ENCODE results near the gene RNF144A. TPM values are rescaled to one million over a fixed set of nuclear protein-coding genes. Genes with fewer than 3 reads are reported as not detected.

Gene RNF144A
- total and polyA plus RNA-seq, 2 experiments from 2014 or later: 0.60 to 3.5 TPM

DNA sequence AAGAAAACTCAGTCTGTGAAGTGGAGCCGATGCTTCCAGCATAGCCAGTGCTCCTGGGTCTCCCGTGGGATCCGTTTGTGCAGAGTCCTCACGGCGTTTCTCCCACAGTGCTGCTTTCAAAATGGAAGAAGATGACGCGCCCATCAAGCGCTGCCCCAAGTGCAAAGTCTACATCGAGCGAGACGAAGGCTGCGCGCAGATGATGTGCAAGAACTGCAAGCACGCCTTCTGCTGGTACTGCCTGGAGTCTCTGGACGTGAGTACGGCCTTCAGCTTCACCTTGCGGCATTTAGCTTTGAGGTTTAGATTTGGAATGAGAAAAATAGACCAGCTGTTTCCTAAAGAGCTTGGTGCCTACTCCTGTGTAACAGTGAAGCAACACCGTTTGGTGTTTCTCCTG is 107.0 kb downstream of the RNF144A start:
- no peaks in the 10 kb centered on the region for H3K79me2 ChIP-seq (ENCODE audit: insufficient read depth)
- 95% methylated on average over 18 of the region's 18 CpGs for WGBS, 2 experiments (ENCODE audit: low coverage in 1 of 2, low lambda C conversion rate in 2 of 2, missing lambda C conversion rate in 2 of 2)
- H3K4me3 ChIP-seq: no peak overlapping the region
- no peaks in the 10 kb centered on the region for H4K20me1 ChIP-seq (ENCODE audit: insufficient read depth)
- TF ChIP-seq EZH2phosphoT487 (IDR thresholded peaks at IDR 0.05; ENCODE audit: insufficient read depth, low read depth): no peak
- TF ChIP-seq EZH2 (IDR thresholded peaks at IDR 0.05; ENCODE audit: insufficient read depth, poor library complexity, severe bottlenecking): no peak
- no peak overlapping the region for H3K9ac ChIP-seq
- peaks cover 10% of the 10 kb centered on the region; the same call in 1 of the 2 replicates for H3K4me1 ChIP-seq (ENCODE audit: insufficient read depth)
- DNase-seq: no peak
- no peak overlapping the region for H2AFZ ChIP-seq
- H3K9me2 ChIP-seq (ENCODE audit: insufficient read depth): no peaks in the 10 kb centered on the region
- H3K4me2 ChIP-seq (ENCODE audit: unreplicated experiment): no peak overlapping the region
- H3K27me3 ChIP-seq (replicated peaks; ENCODE audit: insufficient read depth): no peaks in the 10 kb centered on the region
- no peaks in the 10 kb centered on the region for H3K36me3 ChIP-seq (ENCODE audit: low read depth)
- no peak overlapping the region for H3K27ac ChIP-seq
- peaks cover 14% of the 10 kb centered on the region for H3F3A ChIP-seq (ENCODE audit: insufficient read depth)
- H3K9me3 ChIP-seq (ENCODE audit: low read depth): no peaks in the 10 kb centered on the region
- in situ Hi-C loops (cut with MboI): loop anchor here (10.0 kb wide), 1 partner anchor 119 kb away; no protein-coding TSS in a partner anchor

DNA sequence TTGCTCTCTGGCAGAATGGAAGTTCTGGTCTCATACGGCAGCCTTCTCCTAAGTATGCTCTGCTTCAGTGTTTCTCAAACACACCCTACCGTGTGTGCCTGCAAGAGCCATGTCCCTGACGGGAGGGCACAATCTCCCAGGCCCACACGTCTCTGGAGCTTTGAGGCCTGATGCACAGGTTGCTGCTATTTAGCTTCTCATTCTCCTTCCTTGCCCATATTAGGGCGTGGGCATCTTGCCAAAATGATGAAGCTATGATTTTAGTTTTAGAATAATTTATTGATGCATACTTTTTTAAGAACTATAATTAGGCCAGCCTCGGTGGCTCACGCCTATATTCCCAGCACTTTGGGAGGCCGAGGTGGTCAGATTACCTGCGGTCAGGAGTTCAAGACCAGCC is 107.9 kb downstream of the RNF144A start:
- Histone ChIP-seq H3K9me2 (ENCODE audit: insufficient read depth) (no peaks in the 10 kb centered on the region), H3K4me3 (no peak overlapping the region), H3K36me3 (ENCODE audit: low read depth) (no peaks in the 10 kb centered on the region), H3K4me1 (ENCODE audit: insufficient read depth) (peaks cover 10% of the 10 kb centered on the region; the same call in 1 of the 2 replicates), H3K9ac (no peak overlapping the region), H2AFZ (no peak overlapping the region), H4K20me1 (ENCODE audit: insufficient read depth) (no peaks in the 10 kb centered on the region), H3K27ac (no peak overlapping the region), H3K9me3 (ENCODE audit: low read depth) (no peaks in the 10 kb centered on the region), H3K79me2 (ENCODE audit: insufficient read depth) (no peaks in the 10 kb centered on the region), H3F3A (ENCODE audit: insufficient read depth) (peaks cover 14% of the 10 kb centered on the region), H3K4me2 (ENCODE audit: unreplicated experiment) (no peak overlapping the region), H3K27me3 (replicated peaks; ENCODE audit: insufficient read depth) (no peaks in the 10 kb centered on the region)
- in situ Hi-C loops (cut with MboI): loop anchor here (10.0 kb wide), 1 partner anchor 120 kb away; no protein-coding TSS in a partner anchor
- 87 to 91% methylated on average over 9 of the region's 9 CpGs for WGBS, 2 experiments (ENCODE audit: low coverage in 1 of 2, low lambda C conversion rate in 2 of 2, missing lambda C conversion rate in 2 of 2)
- TF ChIP-seq EZH2 (IDR thresholded peaks at IDR 0.05; ENCODE audit: insufficient read depth, poor library complexity, severe bottlenecking): no peak
- no peak for TF ChIP-seq EZH2phosphoT487 (IDR thresholded peaks at IDR 0.05; ENCODE audit: insufficient read depth, low read depth)
- DNase-seq: no peak

DNA sequence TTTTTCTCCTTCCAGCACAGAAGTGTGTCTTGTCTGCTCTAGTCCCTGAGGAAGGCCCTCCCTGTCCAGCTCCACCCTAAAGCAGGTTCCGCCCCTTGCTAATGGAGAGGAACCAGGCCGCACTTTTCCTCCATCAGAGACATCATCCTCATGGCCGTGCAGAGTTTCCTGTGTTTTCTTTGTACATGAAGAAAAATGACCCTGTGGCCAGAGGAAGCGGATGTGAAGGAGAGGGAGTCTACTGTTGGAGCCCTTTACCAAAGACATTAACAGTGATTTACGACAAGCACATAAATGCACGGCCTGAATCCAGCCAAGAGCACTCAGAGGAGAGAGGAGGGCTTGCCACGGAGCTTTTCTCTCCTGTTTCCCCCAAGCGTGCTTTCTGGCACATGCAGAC is 109.5 kb downstream of the RNF144A start:
- H3K4me1 ChIP-seq (ENCODE audit: insufficient read depth): peaks cover 10% of the 10 kb centered on the region; the same call in 1 of the 2 replicates
- H3K9ac ChIP-seq: no peak overlapping the region
- no peaks in the 10 kb centered on the region for H3K27me3 ChIP-seq (replicated peaks; ENCODE audit: insufficient read depth)
- in situ Hi-C loops (cut with MboI): loop anchor here (10.0 kb wide), 1 partner anchor 122 kb away; no protein-coding TSS in a partner anchor
- no peaks in the 10 kb centered on the region for H3K36me3 ChIP-seq (ENCODE audit: low read depth)
- peaks cover 14% of the 10 kb centered on the region for H3F3A ChIP-seq (ENCODE audit: insufficient read depth)
- no peak for DNase-seq
- H4K20me1 ChIP-seq (ENCODE audit: insufficient read depth): no peaks in the 10 kb centered on the region
- no peak for TF ChIP-seq EZH2 (IDR thresholded peaks at IDR 0.05; ENCODE audit: insufficient read depth, poor library complexity, severe bottlenecking)
- no peak for TF ChIP-seq EZH2phosphoT487 (IDR thresholded peaks at IDR 0.05; ENCODE audit: insufficient read depth, low read depth)
- H3K4me3 ChIP-seq: no peak overlapping the region
- H3K9me2 ChIP-seq (ENCODE audit: insufficient read depth): no peaks in the 10 kb centered on the region
- 88 to 90% methylated on average over 8 of the region's 8 CpGs for WGBS, 2 experiments (ENCODE audit: low coverage in 1 of 2, low lambda C conversion rate in 2 of 2, missing lambda C conversion rate in 2 of 2)
- H3K9me3 ChIP-seq (ENCODE audit: low read depth): no peaks in the 10 kb centered on the region
- H3K27ac ChIP-seq: no peak overlapping the region
- H3K4me2 ChIP-seq (ENCODE audit: unreplicated experiment): no peak overlapping the region
- H2AFZ ChIP-seq: no peak overlapping the region
- no peaks in the 10 kb centered on the region for H3K79me2 ChIP-seq (ENCODE audit: insufficient read depth)

DNA sequence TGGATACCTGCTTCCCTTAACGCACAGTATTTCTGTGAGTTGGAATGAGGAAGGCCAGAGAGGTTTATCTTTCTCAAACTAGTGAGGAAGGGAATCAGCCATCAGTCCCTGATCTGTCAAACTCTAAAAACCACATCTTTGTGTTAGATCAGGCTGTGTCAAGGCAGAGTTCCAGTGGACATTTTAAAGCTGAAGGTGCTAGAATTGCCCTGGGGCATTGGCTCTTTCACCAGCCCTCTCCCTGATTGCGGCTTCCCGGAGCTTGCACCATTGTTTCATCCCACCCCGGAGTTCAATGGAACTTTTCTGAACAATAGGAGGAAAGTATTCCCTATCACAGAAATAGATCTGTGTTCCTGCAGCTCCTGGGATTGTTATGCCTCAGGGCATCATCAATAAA is 110.2 kb downstream of the RNF144A start:
- Histone ChIP-seq H3K36me3 (ENCODE audit: low read depth) (no peaks in the 10 kb centered on the region), H2AFZ (no peak overlapping the region), H3K9me3 (ENCODE audit: low read depth) (no peaks in the 10 kb centered on the region), H3F3A (ENCODE audit: insufficient read depth) (peaks cover 14% of the 10 kb centered on the region), H3K4me1 (ENCODE audit: insufficient read depth) (peaks cover 10% of the 10 kb centered on the region; the same call in 1 of the 2 replicates), H3K9me2 (ENCODE audit: insufficient read depth) (no peaks in the 10 kb centered on the region), H3K4me2 (ENCODE audit: unreplicated experiment) (no peak overlapping the region), H3K79me2 (ENCODE audit: insufficient read depth) (no peaks in the 10 kb centered on the region), H3K9ac (no peak overlapping the region), H3K27me3 (replicated peaks; ENCODE audit: insufficient read depth) (no peaks in the 10 kb centered on the region), H3K27ac (no peak overlapping the region), H3K4me3 (no peak overlapping the region), H4K20me1 (ENCODE audit: insufficient read depth) (no peaks in the 10 kb centered on the region)
- 83 to 84% methylated on average over 4 of the region's 4 CpGs for WGBS, 2 experiments (ENCODE audit: low coverage in 1 of 2, low lambda C conversion rate in 2 of 2, missing lambda C conversion rate in 2 of 2)
- TF ChIP-seq EZH2 (IDR thresholded peaks at IDR 0.05; ENCODE audit: insufficient read depth, poor library complexity, severe bottlenecking) (no peak), EZH2phosphoT487 (IDR thresholded peaks at IDR 0.05; ENCODE audit: insufficient read depth, low read depth) (no peak)
- no peak for DNase-seq
- in situ Hi-C loops (cut with MboI): loop anchor here (10.0 kb wide), 1 partner anchor 123 kb away; no protein-coding TSS in a partner anchor
